WTC11 (cell line): ENCODE measurements around the gene SULF2. TPM values are rescaled to one million over a fixed set of nuclear protein-coding genes. Genes with fewer than 3 reads are reported as not detected.
A peak's percentile ranks its signal among the peaks of the same experiment; 100 is the strongest.

ENCODE experiments used
- ATAC-seq: fragments of 200-7000 bp; cut with Tn5 transposase; 2 replicates; pipeline ENCODE4 v1.10.0; 2021; ENCODE audit warnings: mild to moderate bottlenecking, moderate library complexity
- CTCF ChIA-PET: fragments of 300-600 bp; sonication (Branson Sonifier 250); formaldehyde crosslinking; loops from one replicate; lab custom pipeline; 2021; ENCODE audit warnings: antibody characterized with exemption; lab: Charles Lee
- POLR2A ChIA-PET: fragments of 350-600 bp; sonication (Branson Sonifier 250); formaldehyde crosslinking; loops from one replicate; lab custom pipeline; 2021; ENCODE audit warnings: antibody characterized with exemption; lab: Charles Lee
- DNase-seq: peaks from one replicate; pipeline ENCODE4 v3.0.0; 2021; ENCODE audit warnings: low spot score
- H3K27ac Mint-ChIP-seq: 2 replicates; pipeline ENCODE4 v1.8.0; 2021; ENCODE audit warnings: mixed read lengths
- H3K27me3 Mint-ChIP-seq: 2 replicates; pipeline ENCODE4 v1.8.0; 2021; ENCODE audit warnings: low read depth, mild to moderate bottlenecking, moderate library complexity, mixed read lengths
- H3K36me3 Mint-ChIP-seq: 2 replicates; pipeline ENCODE4 v1.8.0; 2021; ENCODE audit warnings: mixed read lengths
- H3K4me1 Mint-ChIP-seq: 2 replicates; pipeline ENCODE4 v1.8.0; 2022; ENCODE audit warnings: mixed read lengths
- H3K4me3 Mint-ChIP-seq: 2 replicates; pipeline ENCODE4 v1.8.0; 2021; ENCODE audit warnings: mild to moderate bottlenecking, moderate library complexity, mixed read lengths
- H3K9me3 Mint-ChIP-seq: 2 replicates; pipeline ENCODE4 v1.8.0; 2021; ENCODE audit warnings: mixed read lengths
- EMX1 ChIP-seq: fragments of 250-450 bp; sonication (Bioruptor Pico); IDR thresholded peaks from 2 replicates; pipeline ENCODE4 v1.8.0; 2021; ENCODE audit warnings: mild to moderate bottlenecking
- ESRRA ChIP-seq: sonication (generic); formaldehyde crosslinking; IDR thresholded peaks from 2 replicates; pipeline ENCODE4 v1.8.1; 2022; ENCODE audit warnings: mild to moderate bottlenecking, missing genetic modification reagents, borderline replicate concordance
- ETV6 ChIP-seq: sonication (generic); formaldehyde crosslinking; IDR thresholded peaks from 2 replicates; pipeline ENCODE4 v1.8.1; 2022; ENCODE audit warnings: mild to moderate bottlenecking, missing genetic modification reagents
- FOXJ3 ChIP-seq: sonication (generic); formaldehyde crosslinking; IDR thresholded peaks from 2 replicates; pipeline ENCODE4 v1.9.0; 2021; ENCODE audit warnings: missing genetic modification reagents, mild to moderate bottlenecking, borderline replicate concordance
- GABPB1 ChIP-seq: sonication (generic); formaldehyde crosslinking; IDR thresholded peaks from 2 replicates; pipeline ENCODE4 v1.8.1; 2023; ENCODE audit warnings: mild to moderate bottlenecking, missing genetic modification reagents
- NR2C2 ChIP-seq: sonication (generic); formaldehyde crosslinking; IDR thresholded peaks from 2 replicates; pipeline ENCODE4 v1.8.0; 2022; ENCODE audit warnings: mild to moderate bottlenecking, missing genetic modification reagents
- RELA ChIP-seq: sonication (generic); formaldehyde crosslinking; IDR thresholded peaks from 2 replicates; pipeline ENCODE4 v1.8.1; 2022; ENCODE audit warnings: missing genetic modification reagents, mild to moderate bottlenecking, borderline replicate concordance
- ZNF219 ChIP-seq: sonication (generic); formaldehyde crosslinking; IDR thresholded peaks from 2 replicates; pipeline ENCODE4 v1.8.0; 2023; ENCODE audit warnings: missing genetic modification reagents, mild to moderate bottlenecking, borderline replicate concordance
- ZNF423 ChIP-seq: fragments of 250-450 bp; sonication (Bioruptor Pico); IDR thresholded peaks from 2 replicates; pipeline ENCODE4 v2.1.2; 2022; ENCODE audit warnings: mild to moderate bottlenecking, moderate library complexity
- total RNA-seq: library from RNA; stranded (reverse); gene quantifications from 3 replicates; pipeline ENCODE4 v1.2.3, GENCODE V29; 2021
- TF ChIP-seq, protein P1 (sequence below): sonication (generic); formaldehyde crosslinking; IDR thresholded peaks from 2 replicates; pipeline ENCODE4 v1.8.0; 2023; ENCODE audit warnings: mild to moderate bottlenecking, missing genetic modification reagents
- TF ChIP-seq, protein P2 (sequence below): sonication (generic); formaldehyde crosslinking; IDR thresholded peaks from 2 replicates; pipeline ENCODE4 v1.8.1; 2023; ENCODE audit warnings: mild to moderate bottlenecking, missing genetic modification reagents
- TF ChIP-seq, protein P3 (sequence below): sonication (generic); formaldehyde crosslinking; conservative IDR thresholded peaks from 2 replicates; pipeline ENCODE4 v1.8.1; 2023; ENCODE audit warnings: mild to moderate bottlenecking, low read depth, missing genetic modification reagents, moderate library complexity

The SULF2 gene
- total RNA-seq, 1 experiment from 2014 or later: 36.0 TPM

DNA sequence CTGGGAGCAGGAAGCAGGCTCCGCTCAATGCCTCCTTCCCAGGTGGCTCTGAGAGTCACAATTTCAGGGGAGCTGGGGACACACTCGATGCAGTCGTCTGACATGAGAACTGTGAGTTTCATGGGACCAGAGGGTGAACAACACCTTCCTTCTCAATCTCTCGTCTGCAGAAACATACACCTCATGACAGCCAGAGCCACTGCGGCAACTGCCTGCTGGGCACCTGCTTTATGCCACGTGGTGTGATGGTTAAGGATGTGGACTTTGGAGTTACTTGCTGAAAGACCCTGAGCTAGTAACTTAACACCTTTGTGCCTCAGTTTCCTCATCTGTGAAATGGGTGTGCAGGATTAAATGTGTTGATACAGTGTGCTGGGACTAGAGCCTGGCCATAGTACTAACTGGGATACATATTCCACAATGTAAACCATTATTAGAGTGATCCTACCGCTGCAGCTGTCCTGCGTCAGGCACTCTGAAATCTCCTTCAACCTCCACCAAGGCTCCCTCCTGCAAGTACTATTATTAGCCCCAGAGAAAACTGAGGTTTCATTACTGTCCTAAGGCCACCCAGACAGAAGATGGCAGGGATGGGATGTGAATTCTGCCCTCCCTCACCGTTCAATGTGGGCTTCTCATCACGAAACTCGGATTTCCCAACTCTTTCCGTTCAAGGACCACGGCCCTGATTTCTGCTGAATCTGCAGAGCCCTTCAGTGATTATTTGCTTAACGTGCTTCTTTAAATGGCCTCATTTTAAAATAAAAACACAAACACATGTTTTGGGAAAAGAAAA, 24.4 kb downstream of the SULF2 start:
- no peak for ATAC-seq
- CTCF ChIA-PET: interaction anchor here (0.6 to 1.3 kb wide), 2 partner anchors 13 to 97 kb away, joined by 3 read pairs; no protein-coding TSS in a partner anchor
- Mint-ChIP-seq H3K4me1 (peaks cover 67% of the 10 kb centered on the region), H3K9me3 (peaks cover 5% of the 10 kb centered on the region; the same call in 1 of the 2 replicates)
- TF ChIP-seq, protein P1, sequence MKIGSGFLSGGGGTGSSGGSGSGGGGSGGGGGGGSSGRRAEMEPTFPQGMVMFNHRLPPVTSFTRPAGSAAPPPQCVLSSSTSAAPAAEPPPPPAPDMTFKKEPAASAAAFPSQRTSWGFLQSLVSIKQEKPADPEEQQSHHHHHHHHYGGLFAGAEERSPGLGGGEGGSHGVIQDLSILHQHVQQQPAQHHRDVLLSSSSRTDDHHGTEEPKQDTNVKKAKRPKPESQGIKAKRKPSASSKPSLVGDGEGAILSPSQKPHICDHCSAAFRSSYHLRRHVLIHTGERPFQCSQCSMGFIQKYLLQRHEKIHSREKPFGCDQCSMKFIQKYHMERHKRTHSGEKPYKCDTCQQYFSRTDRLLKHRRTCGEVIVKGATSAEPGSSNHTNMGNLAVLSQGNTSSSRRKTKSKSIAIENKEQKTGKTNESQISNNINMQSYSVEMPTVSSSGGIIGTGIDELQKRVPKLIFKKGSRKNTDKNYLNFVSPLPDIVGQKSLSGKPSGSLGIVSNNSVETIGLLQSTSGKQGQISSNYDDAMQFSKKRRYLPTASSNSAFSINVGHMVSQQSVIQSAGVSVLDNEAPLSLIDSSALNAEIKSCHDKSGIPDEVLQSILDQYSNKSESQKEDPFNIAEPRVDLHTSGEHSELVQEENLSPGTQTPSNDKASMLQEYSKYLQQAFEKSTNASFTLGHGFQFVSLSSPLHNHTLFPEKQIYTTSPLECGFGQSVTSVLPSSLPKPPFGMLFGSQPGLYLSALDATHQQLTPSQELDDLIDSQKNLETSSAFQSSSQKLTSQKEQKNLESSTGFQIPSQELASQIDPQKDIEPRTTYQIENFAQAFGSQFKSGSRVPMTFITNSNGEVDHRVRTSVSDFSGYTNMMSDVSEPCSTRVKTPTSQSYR (CRISPR knock-in tag): no peak
- TF ChIP-seq ETV6 (CRISPR knock-in tag) (no peak), NR2C2 (CRISPR knock-in tag) (no peak), ESRRA (CRISPR knock-in tag) (no peak), EMX1 (no peak)
- TF ChIP-seq, protein P2, sequence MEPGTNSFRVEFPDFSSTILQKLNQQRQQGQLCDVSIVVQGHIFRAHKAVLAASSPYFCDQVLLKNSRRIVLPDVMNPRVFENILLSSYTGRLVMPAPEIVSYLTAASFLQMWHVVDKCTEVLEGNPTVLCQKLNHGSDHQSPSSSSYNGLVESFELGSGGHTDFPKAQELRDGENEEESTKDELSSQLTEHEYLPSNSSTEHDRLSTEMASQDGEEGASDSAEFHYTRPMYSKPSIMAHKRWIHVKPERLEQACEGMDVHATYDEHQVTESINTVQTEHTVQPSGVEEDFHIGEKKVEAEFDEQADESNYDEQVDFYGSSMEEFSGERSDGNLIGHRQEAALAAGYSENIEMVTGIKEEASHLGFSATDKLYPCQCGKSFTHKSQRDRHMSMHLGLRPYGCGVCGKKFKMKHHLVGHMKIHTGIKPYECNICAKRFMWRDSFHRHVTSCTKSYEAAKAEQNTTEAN: no peak
- TF ChIP-seq, all 79 proteins: peak for 0
- no peak overlapping the region for H3K4me3 Mint-ChIP-seq
- H3K36me3 Mint-ChIP-seq: 0 out of 2 replicates have a peak, but pooled peaks cover 4% of the 10 kb centered on the region
- DNase-seq: no peak
- no peaks in the 10 kb centered on the region for H3K27me3 Mint-ChIP-seq
- POLR2A ChIA-PET: no interaction called here
- H3K27ac Mint-ChIP-seq: no peak overlapping the region; the same call in 1 of the 2 replicates

DNA sequence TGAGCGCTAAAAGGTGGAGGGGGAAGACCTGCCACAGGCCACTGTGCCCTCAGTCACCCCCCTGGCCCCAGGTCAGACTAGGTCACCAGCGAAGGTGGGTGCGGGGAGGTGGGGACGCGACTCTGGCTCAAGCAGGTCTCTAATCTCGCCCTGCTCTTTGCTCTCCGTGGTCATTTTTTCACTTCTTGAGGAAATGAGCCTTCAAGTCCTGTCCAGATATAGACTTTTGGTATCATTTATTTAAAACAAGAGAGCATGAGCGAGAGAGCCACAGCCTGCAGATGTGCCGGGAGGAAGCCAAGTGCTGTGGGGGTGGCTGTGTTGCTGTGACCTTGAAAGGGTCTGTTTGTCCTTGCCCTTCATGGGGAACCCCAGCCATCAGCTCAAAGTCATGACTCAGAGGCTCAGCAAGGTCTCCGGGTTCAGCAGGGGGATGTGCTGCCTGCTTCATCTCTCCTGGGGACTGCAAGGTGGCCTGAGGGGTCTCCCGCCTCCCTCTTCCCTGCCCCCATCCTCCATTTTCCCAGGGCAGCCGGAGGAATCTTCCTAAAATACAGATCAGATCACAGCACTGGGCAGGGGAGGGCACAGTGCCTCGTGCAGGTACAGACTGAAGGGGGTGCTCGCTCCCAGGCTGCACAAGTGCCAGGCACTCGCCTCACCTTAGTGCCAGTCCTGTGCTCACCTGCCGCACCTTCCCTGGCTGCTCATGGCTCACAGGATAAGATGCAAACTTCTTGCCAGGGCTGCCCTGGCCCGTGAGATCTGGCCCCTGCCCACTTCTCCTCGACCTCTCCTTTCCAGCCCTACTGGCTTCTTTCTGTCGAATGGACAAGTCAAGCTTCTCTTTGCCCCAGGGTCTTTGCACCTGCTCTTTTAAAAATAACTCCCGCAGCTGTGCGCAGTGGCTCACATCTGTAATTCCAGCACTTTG, 26.5 kb downstream of the SULF2 start:
- no peak for ATAC-seq
- Mint-ChIP-seq H3K4me1 (peaks cover 57% of the 10 kb centered on the region), H3K27ac (peak overlapping the region; percentile 11; the same call in 1 of the 2 replicates), H3K4me3 (no peak overlapping the region), H3K36me3 (no peaks in the 10 kb centered on the region), H3K9me3 (no peaks in the 10 kb centered on the region), H3K27me3 (no peaks in the 10 kb centered on the region)
- CTCF ChIA-PET: interaction anchor here (0.8 to 1.1 kb wide), 3 partner anchors 8 to 27 kb away, joined by 3 to 5 read pairs (median 4); partner anchors contain the start of gene SULF2
- no peak for TF ChIP-seq GABPB1
- no peak for TF ChIP-seq ZNF423 (CRISPR knock-in tag)
- no peak for TF ChIP-seq FOXJ3 (CRISPR knock-in tag)
- TF ChIP-seq, protein P3, sequence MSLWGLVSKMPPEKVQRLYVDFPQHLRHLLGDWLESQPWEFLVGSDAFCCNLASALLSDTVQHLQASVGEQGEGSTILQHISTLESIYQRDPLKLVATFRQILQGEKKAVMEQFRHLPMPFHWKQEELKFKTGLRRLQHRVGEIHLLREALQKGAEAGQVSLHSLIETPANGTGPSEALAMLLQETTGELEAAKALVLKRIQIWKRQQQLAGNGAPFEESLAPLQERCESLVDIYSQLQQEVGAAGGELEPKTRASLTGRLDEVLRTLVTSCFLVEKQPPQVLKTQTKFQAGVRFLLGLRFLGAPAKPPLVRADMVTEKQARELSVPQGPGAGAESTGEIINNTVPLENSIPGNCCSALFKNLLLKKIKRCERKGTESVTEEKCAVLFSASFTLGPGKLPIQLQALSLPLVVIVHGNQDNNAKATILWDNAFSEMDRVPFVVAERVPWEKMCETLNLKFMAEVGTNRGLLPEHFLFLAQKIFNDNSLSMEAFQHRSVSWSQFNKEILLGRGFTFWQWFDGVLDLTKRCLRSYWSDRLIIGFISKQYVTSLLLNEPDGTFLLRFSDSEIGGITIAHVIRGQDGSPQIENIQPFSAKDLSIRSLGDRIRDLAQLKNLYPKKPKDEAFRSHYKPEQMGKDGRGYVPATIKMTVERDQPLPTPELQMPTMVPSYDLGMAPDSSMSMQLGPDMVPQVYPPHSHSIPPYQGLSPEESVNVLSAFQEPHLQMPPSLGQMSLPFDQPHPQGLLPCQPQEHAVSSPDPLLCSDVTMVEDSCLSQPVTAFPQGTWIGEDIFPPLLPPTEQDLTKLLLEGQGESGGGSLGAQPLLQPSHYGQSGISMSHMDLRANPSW (CRISPR knock-in tag): no peak
- no peak for TF ChIP-seq ZNF219
- TF ChIP-seq EMX1: no peak
- no peak for TF ChIP-seq RELA (CRISPR knock-in tag)
- TF ChIP-seq, all 79 proteins: peak for 0
- DNase-seq: no peak
- POLR2A ChIA-PET: no interaction called here
